SK-N-SH (cell line): ENCODE results near the gene DUSP1. TPM values are rescaled to one million over a fixed set of nuclear protein-coding genes. Genes with fewer than 3 reads are reported as not detected.

ENCODE experiments used
- CTCF ChIA-PET: fragments of 300-600, 350-600 bp; formaldehyde crosslinking; extraction: SDS; loops from one replicate; lab custom pipeline; 2021; lab: Yijun Ruan, JAX
- POLR2A ChIA-PET: fragments of 350-600 bp; sonication (Branson Sonifier 250); formaldehyde crosslinking; extraction: SDS; loops from one replicate; lab custom pipeline; 2020; ENCODE audit warnings: antibody characterized with exemption, inconsistent platforms; lab: Yijun Ruan, JAX
- DNase-seq: peaks from one replicate; pipeline ENCODE4 v3.0.0; 2012
- H2AFZ ChIP-seq: fragments of 200-600 bp; sonication (generic); 2 replicates; pipeline ENCODE4 v1.8.1; 2016; ENCODE audit warnings: antibody characterized with exemption, mild to moderate bottlenecking, low read depth
- H3F3A ChIP-seq: fragments of 200-600 bp; sonication (generic); replicated peaks from 2 replicates; pipeline ENCODE3; 2016; ENCODE audit warnings: antibody characterized with exemption, mild to moderate bottlenecking; ENCODE audit not compliant: insufficient read depth
- H3K27ac ChIP-seq, 2 experiments: fragments of 200-500 bp in 1 of 2; fragments of 200-600 bp in 1 of 2; sonication (Bioruptor generic) in 1 of 2; sonication (generic), shearing (Covaris generic) in 1 of 2; 2 replicates each; pipeline versions ENCODE4 v1.5.1 to v1.6.1; 2014 to 2016; ENCODE audit warnings: low read depth in 2 of 2, inconsistent platforms in 1 of 2, low read length in 1 of 2, mild to moderate bottlenecking in 1 of 2, mixed read lengths in 1 of 2
- H3K27me3 ChIP-seq: fragments of 200-600 bp; sonication (generic), shearing (Covaris generic); 2 replicates; pipeline ENCODE4 v1.6.1; 2016; ENCODE audit warnings: mixed run types; ENCODE audit not compliant: insufficient read depth
- H3K36me3 ChIP-seq, 2 experiments: fragments of 200-500 bp in 1 of 2; fragments of 200-600 bp in 1 of 2; sonication (Bioruptor generic) in 1 of 2; sonication (generic) in 1 of 2; replicated peaks in 1 of 2; 2 replicates each; pipeline versions ENCODE3 to v1.5.1; 2014 to 2016; ENCODE audit warnings: low read length in 1 of 2, mild to moderate bottlenecking in 1 of 2; ENCODE audit not compliant: insufficient read depth in 2 of 2, control insufficient read depth in 1 of 2
- H3K4me1 ChIP-seq, 2 experiments: fragments of 200-500 bp in 1 of 2; fragments of 200-600 bp in 1 of 2; sonication (Bioruptor generic) in 1 of 2; sonication (generic), shearing (Covaris generic) in 1 of 2; 2 replicates each; pipeline versions ENCODE4 v1.5.1 to v1.6.1; 2014 to 2016; ENCODE audit warnings: low read depth in 1 of 2, low read length in 1 of 2, mixed run types in 1 of 2; ENCODE audit not compliant: insufficient read depth in 2 of 2, control insufficient read depth in 1 of 2
- H3K4me2 ChIP-seq: fragments of 200-600 bp; sonication (generic), shearing (Covaris generic); 2 replicates; pipeline ENCODE4 v1.6.1; 2017; ENCODE audit warnings: mixed run types
- H3K4me3 ChIP-seq, 2 experiments: fragments of 200-500 bp in 1 of 2; fragments of 200-600 bp in 1 of 2; sonication (Bioruptor generic) in 1 of 2; sonication (generic), shearing (Covaris generic) in 1 of 2; 2 replicates each; pipeline versions ENCODE4 v1.5.1 to v1.8.1; 2014 to 2016; ENCODE audit warnings: low read depth in 2 of 2, inconsistent platforms in 1 of 2, low read length in 1 of 2, mild to moderate bottlenecking in 1 of 2, mixed read lengths in 1 of 2, moderate library complexity in 1 of 2
- H3K79me2 ChIP-seq: fragments of 200-600 bp; sonication (generic); 2 replicates; pipeline ENCODE4 v1.8.1; 2017; ENCODE audit warnings: mild to moderate bottlenecking; ENCODE audit not compliant: insufficient read depth
- H3K9ac ChIP-seq: fragments of 200-600 bp; sonication (generic); 2 replicates; pipeline ENCODE4 v1.6.1; 2017; ENCODE audit warnings: mixed run types
- H3K9me2 ChIP-seq: fragments of 200-600 bp; sonication (generic); 2 replicates; pipeline ENCODE4 v1.6.1; 2017; ENCODE audit warnings: mixed run types
- H3K9me3 ChIP-seq: fragments of 200-600 bp; sonication (generic); 2 replicates; pipeline ENCODE4 v1.6.1; 2017; ENCODE audit warnings: mixed run types, mild to moderate bottlenecking, moderate library complexity
- H4K20me1 ChIP-seq: fragments of 200-600 bp; sonication (generic); 2 replicates; pipeline ENCODE4 v1.6.1; 2017; ENCODE audit warnings: mild to moderate bottlenecking, mixed run types; ENCODE audit not compliant: insufficient read depth
- CTCF ChIP-seq: fragments of 200-600 bp; sonication (generic); IDR thresholded peaks from 2 replicates; pipeline ENCODE4 v1.6.1; 2017; ENCODE audit warnings: antibody characterized with exemption, mild to moderate bottlenecking, moderate library complexity
- EP300 ChIP-seq, 2 experiments: IDR thresholded peaks; 2 replicates each; pipeline versions ENCODE4 v1.4.0 to v1.6.1; 2012; ENCODE audit warnings: borderline replicate concordance in 1 of 2, low read depth in 1 of 2, low read length in 1 of 2
- FOXM1 ChIP-seq: IDR thresholded peaks from 2 replicates; pipeline ENCODE4 v1.4.0; 2012; ENCODE audit warnings: low read depth, mild to moderate bottlenecking
- GABPA ChIP-seq: IDR thresholded peaks from 2 replicates; pipeline ENCODE4 v1.4.0; 2012; ENCODE audit warnings: low read depth, mild to moderate bottlenecking
- JUND ChIP-seq: IDR thresholded peaks from 2 replicates; pipeline ENCODE4 v1.4.0; 2012
- MAX ChIP-seq: IDR thresholded peaks from 2 replicates; pipeline ENCODE4 v1.4.0; 2012; ENCODE audit warnings: low read depth
- PBX3 ChIP-seq: IDR thresholded peaks from 2 replicates; pipeline ENCODE4; 2012
- REST ChIP-seq: IDR thresholded peaks from 2 replicates; pipeline ENCODE4 v1.6.1; 2012; ENCODE audit warnings: mild to moderate bottlenecking, low read depth, low read length, moderate library complexity
- RXRA ChIP-seq: IDR thresholded peaks from 2 replicates; pipeline ENCODE4 v1.4.0; 2012; ENCODE audit warnings: low read depth, mild to moderate bottlenecking, borderline replicate concordance
- SMC3 ChIP-seq: IDR thresholded peaks from 2 replicates; pipeline ENCODE4 v1.6.1; 2012; ENCODE audit warnings: low read depth, low read length, improper control_type of control experiment
- WGBS: methylation state at CpG from one replicate; pipeline ENCODE4 v1.1.6; 2017; ENCODE audit warnings: low lambda C conversion rate; 5-methylcytosine and 5-hydroxymethylcytosine counted together
- polyA plus RNA-seq, 3 experiments: library from polyadenylated mRNA; depleted of rRNA; stranded (reverse); fragments of >200 nt; gene quantifications; 2 replicates each; pipeline ENCODE4 v1.2.3, GENCODE V29; 2012

The DUSP1 gene
- polyA plus RNA-seq, 1 of the 3 experiments (the other 2 are of a cell fraction) = 455 TPM

GRCh38 chr5:172751761-172752510 lies 19.1 kb downstream of the DUSP1 start:
- no peaks in the 10 kb centered on the region for H3K36me3 ChIP-seq
- H3K4me2 ChIP-seq = no peak overlapping the region
- DNase-seq = no peak
- H4K20me1 ChIP-seq = no peaks in the 10 kb centered on the region
- H3K4me1 ChIP-seq = no peaks in the 10 kb centered on the region
- no peaks in the 10 kb centered on the region for H3K9me2 ChIP-seq
- H3K9me3 ChIP-seq = no peaks in the 10 kb centered on the region
- no peaks in the 10 kb centered on the region for H3K79me2 ChIP-seq
- H3K4me3 ChIP-seq = no peak overlapping the region
- H3K9ac ChIP-seq = no peak overlapping the region
- POLR2A ChIA-PET = no interaction called here
- H3F3A ChIP-seq = no peaks in the 10 kb centered on the region
- CTCF ChIA-PET = interaction anchor here (1.6 to 2.3 kb wide), 2 partner anchors 35 to 37 kb away, joined by 5 to 9 read pairs; no protein-coding TSS in a partner anchor
- no peaks in the 10 kb centered on the region for H3K27me3 ChIP-seq
- no peak overlapping the region for H3K27ac ChIP-seq
- 90% methylated on average over 14 of the region's 14 CpGs for WGBS
- no peak overlapping the region for H2AFZ ChIP-seq
- no peak for TF ChIP-seq JUND
- TF ChIP-seq GABPA = no peak
- no peak for TF ChIP-seq RXRA
- TF ChIP-seq EP300 (IDR thresholded peaks at IDR 0.05; ENCODE audit: borderline replicate concordance in 1 of 2, low read depth in 1 of 2, low read length in 1 of 2) = no peak
- TF ChIP-seq PBX3 = no peak
- TF ChIP-seq SMC3 = no peak
- no peak for TF ChIP-seq CTCF
- no peak for TF ChIP-seq MAX
- no peak for TF ChIP-seq REST
- no peak for TF ChIP-seq FOXM1
